RWPE2 (cell line): ENCODE data around the gene CDH12.

Experiments used
- ATAC-seq: fragments of 200-7000 bp; cut with Tn5 transposase; 3 replicates; pipeline ENCODE4 v1.9.1; 2021; ENCODE audit warnings: low read depth
- DNase-seq: peaks from one replicate; pipeline ENCODE4 v3.0.0-alpha.2; 2020; ENCODE audit warnings: low spot score
- H3K27ac ChIP-seq: fragments of 450-650 bp; 2 replicates; pipeline ENCODE4 v1.5.1; 2017; ENCODE audit warnings: mild to moderate bottlenecking; ENCODE audit not compliant: poor library complexity, severe bottlenecking
- H3K27me3 ChIP-seq: fragments of 250-450 bp; sonication (Bioruptor Pico); 2 replicates; pipeline ENCODE4 v1.5.1; 2021; ENCODE audit warnings: mild to moderate bottlenecking, moderate library complexity; ENCODE audit not compliant: insufficient read depth, poor library complexity, severe bottlenecking
- H3K36me3 ChIP-seq: fragments of 250-450 bp; sonication (Bioruptor Pico); 2 replicates; pipeline ENCODE4 v1.5.1; 2020; ENCODE audit warnings: low read depth, mild to moderate bottlenecking, moderate library complexity
- H3K4me1 ChIP-seq: fragments of 250-450 bp; sonication (Bioruptor Pico); 2 replicates; pipeline ENCODE4 v1.5.1; 2021; ENCODE audit warnings: mild to moderate bottlenecking, moderate library complexity; ENCODE audit not compliant: insufficient read depth, poor library complexity, severe bottlenecking
- H3K4me3 ChIP-seq: fragments of 250-450 bp; sonication (Bioruptor Pico); 2 replicates; pipeline ENCODE4 v1.5.1; 2021; ENCODE audit warnings: mild to moderate bottlenecking, moderate library complexity; ENCODE audit not compliant: severe bottlenecking
- H3K9me3 ChIP-seq: fragments of 250-450 bp; sonication (Bioruptor Pico); 2 replicates; pipeline ENCODE4 v1.5.1; 2021; ENCODE audit warnings: mild to moderate bottlenecking, moderate library complexity; ENCODE audit not compliant: severe bottlenecking
- CTCF ChIP-seq: fragments of 450-650 bp; IDR thresholded peaks from one replicate; pipeline ENCODE4 v1.5.1; 2017; ENCODE audit warnings: mild to moderate bottlenecking, moderate library complexity; ENCODE audit not compliant: poor library complexity, severe bottlenecking

CDH12 gene

GRCh38 chr5:22102823-22103359, 750.3 kb downstream of the CDH12 start:
- no peak for TF ChIP-seq CTCF
- H3K27ac ChIP-seq = no peak overlapping the region
- H3K4me3 ChIP-seq = no peak overlapping the region
- H3K36me3 ChIP-seq = no peaks in the 10 kb centered on the region
- no peaks in the 10 kb centered on the region for H3K9me3 ChIP-seq
- ATAC-seq = no peak
- H3K4me1 ChIP-seq = no peaks in the 10 kb centered on the region
- peaks cover 3% of the 10 kb centered on the region for H3K27me3 ChIP-seq
- DNase-seq = no peak

GRCh38 chr5:22088517-22088916, 764.6 kb downstream of the CDH12 start:
- TF ChIP-seq CTCF = no peak

GRCh38 chr5:22079566-22079965, 773.6 kb downstream of the CDH12 start:
- H3K27ac ChIP-seq = no peak overlapping the region
- H3K9me3 ChIP-seq = no peaks in the 10 kb centered on the region
- H3K27me3 ChIP-seq = no peaks in the 10 kb centered on the region
- DNase-seq = no peak
- no peak overlapping the region for H3K4me3 ChIP-seq
- no peaks in the 10 kb centered on the region for H3K36me3 ChIP-seq
- no peak for TF ChIP-seq CTCF
- no peaks in the 10 kb centered on the region for H3K4me1 ChIP-seq
- no peak for ATAC-seq

More at GRCh38 chr5:22088517-22088916, 764.6 kb downstream of the CDH12 start:
- Histone ChIP-seq H3K27ac (no peak overlapping the region), H3K4me1 (no peaks in the 10 kb centered on the region), H3K27me3 (peaks cover 18% of the 10 kb centered on the region), H3K4me3 (no peak overlapping the region), H3K9me3 (no peaks in the 10 kb centered on the region), H3K36me3 (no peaks in the 10 kb centered on the region)
- ATAC-seq = no peak
- no peak for DNase-seq

GRCh38 chr5:22079002-22079401, 774.1 kb downstream of the CDH12 start:
- no peak for TF ChIP-seq CTCF
- Histone ChIP-seq H3K4me3 (no peak overlapping the region), H3K4me1 (no peaks in the 10 kb centered on the region), H3K27ac (no peak overlapping the region), H3K9me3 (no peaks in the 10 kb centered on the region), H3K27me3 (no peaks in the 10 kb centered on the region), H3K36me3 (no peaks in the 10 kb centered on the region)
- DNase-seq (no peak), ATAC-seq (no peak)

GRCh38 chr5:22076586-22076985, 776.6 kb downstream of the CDH12 start:
- Histone ChIP-seq H3K27me3 (no peaks in the 10 kb centered on the region), H3K27ac (no peak overlapping the region), H3K36me3 (no peaks in the 10 kb centered on the region), H3K9me3 (no peaks in the 10 kb centered on the region), H3K4me1 (no peaks in the 10 kb centered on the region), H3K4me3 (no peak overlapping the region)
- no peak for ATAC-seq
- DNase-seq = no peak
- no peak for TF ChIP-seq CTCF
